GM23338 (cell line): ENCODE data around the gene ATP1A3. TPM values are rescaled to one million over a fixed set of nuclear protein-coding genes. Genes with fewer than 3 reads are reported as not detected.

ENCODE experiments used
- ATAC-seq: fragments of 200-7000 bp; cut with Tn5 transposase; 3 replicates; pipeline ENCODE4 v1.9.1; 2020
- DNase-seq: peaks from one replicate; pipeline ENCODE4 v3.0.0-alpha.2; 2015; ENCODE audit warnings: low spot score
- H2AFZ ChIP-seq: fragments of 200-600 bp; sonication (generic); 2 replicates; pipeline ENCODE4 v1.8.0; 2016; ENCODE audit warnings: antibody characterized with exemption, mild to moderate bottlenecking, moderate library complexity
- H3F3A ChIP-seq: fragments of 200-600 bp; sonication (generic); replicated peaks from 2 replicates; pipeline ENCODE4 v1.8.0; 2017; ENCODE audit warnings: antibody characterized with exemption, mixed run types, low read depth
- H3K27ac ChIP-seq: fragments of 200-600 bp; sonication (generic); 2 replicates; pipeline ENCODE4 v1.6.1; 2016; ENCODE audit warnings: low read depth
- H3K27me3 ChIP-seq: fragments of 200-600 bp; sonication (generic); 2 replicates; pipeline ENCODE4 v1.8.0; 2016; ENCODE audit warnings: mild to moderate bottlenecking, mixed run types, moderate library complexity; ENCODE audit not compliant: insufficient read depth
- H3K36me3 ChIP-seq: fragments of 200-600 bp; sonication (generic); 2 replicates; pipeline ENCODE4 v1.8.0; 2016; ENCODE audit warnings: mild to moderate bottlenecking; ENCODE audit not compliant: insufficient read depth
- H3K4me1 ChIP-seq: fragments of 200-600 bp; sonication (generic); 2 replicates; pipeline ENCODE4 v1.8.0; 2016; ENCODE audit warnings: mild to moderate bottlenecking, moderate library complexity; ENCODE audit not compliant: insufficient read depth
- H3K4me2 ChIP-seq: fragments of 200-600 bp; sonication (generic); 2 replicates; pipeline ENCODE4 v1.7.1; 2017; ENCODE audit warnings: mixed run types
- H3K4me3 ChIP-seq: fragments of 200-600 bp; sonication (generic); 2 replicates; pipeline ENCODE4 v1.6.1; 2016; ENCODE audit warnings: mixed run types
- H3K79me2 ChIP-seq: fragments of 200-600 bp; sonication (generic); replicated peaks from 2 replicates; pipeline ENCODE4 v1.8.0; 2017; ENCODE audit warnings: mild to moderate bottlenecking; ENCODE audit not compliant: insufficient read depth
- H3K9me2 ChIP-seq: fragments of 200-600 bp; sonication (generic); 2 replicates; pipeline ENCODE4 v1.8.0; 2017; ENCODE audit not compliant: insufficient read depth
- H4K20me1 ChIP-seq: fragments of 200-600 bp; sonication (generic); replicated peaks from 2 replicates; pipeline ENCODE4 v1.8.0; 2017; ENCODE audit warnings: mild to moderate bottlenecking; ENCODE audit not compliant: insufficient read depth
- H3K27ac Mint-ChIP-seq: 2 replicates; pipeline ENCODE4 v1.8.0; 2020; ENCODE audit warnings: inconsistent platforms, mild to moderate bottlenecking, moderate library complexity, mixed read lengths
- H3K27me3 Mint-ChIP-seq: 3 replicates; pipeline ENCODE4 v1.8.0; 2022; ENCODE audit warnings: low read depth, mild to moderate bottlenecking, moderate library complexity, mixed read lengths, inconsistent platforms; ENCODE audit not compliant: insufficient read depth, poor library complexity
- H3K36me3 Mint-ChIP-seq: 3 replicates; pipeline ENCODE4 v1.8.0; 2021; ENCODE audit warnings: low read depth, mild to moderate bottlenecking, inconsistent platforms, moderate library complexity, mixed read lengths
- H3K4me1 Mint-ChIP-seq: 3 replicates; pipeline ENCODE4 v1.8.0; 2020; ENCODE audit warnings: mild to moderate bottlenecking, inconsistent platforms, mixed read lengths
- H3K4me3 Mint-ChIP-seq: 3 replicates; pipeline ENCODE4 v1.8.0; 2021; ENCODE audit warnings: moderate library complexity, mild to moderate bottlenecking, inconsistent platforms, mixed read lengths
- H3K9me3 Mint-ChIP-seq: 3 replicates; pipeline ENCODE4 v1.8.0; 2020; ENCODE audit warnings: moderate library complexity, mild to moderate bottlenecking, inconsistent platforms, mixed read lengths
- CREB1 ChIP-seq: fragments of 250-450 bp; sonication (Bioruptor Pico); IDR thresholded peaks from 2 replicates; pipeline ENCODE4 v1.5.0; 2020; ENCODE audit warnings: low read depth, mild to moderate bottlenecking, moderate library complexity
- EZH2phosphoT487 ChIP-seq: fragments of 200-600 bp; sonication (generic); IDR thresholded peaks from one replicate; pipeline ENCODE4 v1.8.1; 2018; ENCODE audit warnings: antibody characterized with exemption; ENCODE audit not compliant: unreplicated experiment
- JUNB ChIP-seq: IDR thresholded peaks from one replicate; pipeline ENCODE4 v1.6.1; 2016; ENCODE audit warnings: antibody characterized with exemption; ENCODE audit not compliant: unreplicated experiment
- NANOG ChIP-seq: IDR thresholded peaks from 2 replicates; pipeline ENCODE4 v1.6.1; 2016; ENCODE audit warnings: antibody characterized with exemption, borderline replicate concordance
- POLR2AphosphoS5 ChIP-seq: IDR thresholded peaks from 2 replicates; pipeline ENCODE4 v1.6.1; 2016; ENCODE audit warnings: antibody characterized with exemption, low read depth
- STAT1 ChIP-seq: IDR thresholded peaks from one replicate; pipeline ENCODE4 v1.6.1; 2016; ENCODE audit warnings: antibody characterized with exemption; ENCODE audit not compliant: unreplicated experiment
- ZNF462 ChIP-seq: fragments of 250-450 bp; sonication (Bioruptor Pico); IDR thresholded peaks from 2 replicates; pipeline ENCODE4 v1.5.0; 2020; ENCODE audit warnings: mild to moderate bottlenecking, moderate library complexity
- polyA plus RNA-seq: library from polyadenylated mRNA; unstranded; fragments of >200 nt; fragmentation: Nextera tagmentation; extraction: Ambion mirVana; gene quantifications from 2 replicates; pipeline ENCODE4 v1.2.1, GENCODE V29; 2016
- total RNA-seq: library from RNA; depleted of rRNA; stranded (reverse); fragments of >200 nt; shearing (Covaris generic); gene quantifications from 2 replicates; pipeline ENCODE4 v1.2.3, GENCODE V29; 2014
- TF ChIP-seq, protein P1 (sequence below), 2 experiments: fragments of 200-600 bp in 1 of 2; sonication (generic) in 1 of 2; conservative IDR thresholded peaks; 2 replicates each; pipeline versions ENCODE4 v1.5.1 to v1.6.1; 2016 to 2017; ENCODE audit warnings: antibody characterized with exemption in 2 of 2, low read depth in 2 of 2, mild to moderate bottlenecking in 2 of 2, moderate library complexity in 1 of 2
- TF ChIP-seq, protein P2 (sequence below): IDR thresholded peaks from 2 replicates; pipeline ENCODE4 v1.6.1; 2016; ENCODE audit warnings: antibody characterized with exemption
- TF ChIP-seq, protein P3 (sequence below): IDR thresholded peaks from one replicate; pipeline ENCODE4 v1.6.1; 2018; ENCODE audit warnings: antibody characterized with exemption; ENCODE audit not compliant: unreplicated experiment

ATP1A3 gene
- total and polyA plus RNA-seq, 2 experiments from 2014 or later = 11.5 to 37.3 TPM

DNA sequence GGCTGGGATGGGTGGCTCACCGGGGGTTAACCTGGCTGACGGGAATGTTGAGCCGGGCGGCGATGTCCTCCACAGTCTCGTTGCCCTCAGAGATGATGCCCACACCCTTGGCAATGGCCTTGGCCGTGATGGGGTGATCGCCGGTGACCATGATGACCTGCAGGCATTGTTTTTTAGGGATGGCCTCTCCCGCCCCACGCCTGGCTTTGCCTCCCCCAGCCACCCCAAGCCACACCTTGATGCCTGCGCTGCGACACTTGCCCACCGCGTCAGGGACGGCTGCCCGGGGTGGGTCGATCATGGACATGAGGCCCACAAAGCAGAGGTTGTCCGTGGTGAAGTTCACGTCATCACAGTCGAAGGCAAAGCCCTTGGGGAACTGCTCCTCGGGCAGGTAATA, 16.1 kb downstream of the ATP1A3 start (continued):
- no peak for TF ChIP-seq EZH2phosphoT487
- TF ChIP-seq JUNB = no peak
- TF ChIP-seq POLR2AphosphoS5 = no peak
- no peak for TF ChIP-seq NANOG
- TF ChIP-seq, protein P1, sequence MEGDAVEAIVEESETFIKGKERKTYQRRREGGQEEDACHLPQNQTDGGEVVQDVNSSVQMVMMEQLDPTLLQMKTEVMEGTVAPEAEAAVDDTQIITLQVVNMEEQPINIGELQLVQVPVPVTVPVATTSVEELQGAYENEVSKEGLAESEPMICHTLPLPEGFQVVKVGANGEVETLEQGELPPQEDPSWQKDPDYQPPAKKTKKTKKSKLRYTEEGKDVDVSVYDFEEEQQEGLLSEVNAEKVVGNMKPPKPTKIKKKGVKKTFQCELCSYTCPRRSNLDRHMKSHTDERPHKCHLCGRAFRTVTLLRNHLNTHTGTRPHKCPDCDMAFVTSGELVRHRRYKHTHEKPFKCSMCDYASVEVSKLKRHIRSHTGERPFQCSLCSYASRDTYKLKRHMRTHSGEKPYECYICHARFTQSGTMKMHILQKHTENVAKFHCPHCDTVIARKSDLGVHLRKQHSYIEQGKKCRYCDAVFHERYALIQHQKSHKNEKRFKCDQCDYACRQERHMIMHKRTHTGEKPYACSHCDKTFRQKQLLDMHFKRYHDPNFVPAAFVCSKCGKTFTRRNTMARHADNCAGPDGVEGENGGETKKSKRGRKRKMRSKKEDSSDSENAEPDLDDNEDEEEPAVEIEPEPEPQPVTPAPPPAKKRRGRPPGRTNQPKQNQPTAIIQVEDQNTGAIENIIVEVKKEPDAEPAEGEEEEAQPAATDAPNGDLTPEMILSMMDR (conservative IDR thresholded peaks at IDR 0.05; ENCODE audit: low read depth in 2 of 2) = no peak
- TF ChIP-seq CREB1 (CRISPR knock-in tag) = no peak

- H3K27me3 Mint-ChIP-seq = peaks cover 4% of the 10 kb centered on the region
- H3F3A ChIP-seq = 0 out of 2 replicates have a peak, but pooled peaks cover 4% of the 10 kb centered on the region
- H2AFZ ChIP-seq = no peak overlapping the region
- no peak overlapping the region for H3K4me3 ChIP-seq
- H3K4me3 Mint-ChIP-seq = no peak overlapping the region
- H3K36me3 Mint-ChIP-seq = peaks cover 10% of the 10 kb centered on the region
- no peak overlapping the region for H3K27ac Mint-ChIP-seq
- no peaks in the 10 kb centered on the region for H3K79me2 ChIP-seq
- no peak overlapping the region for H3K27ac ChIP-seq
- no peaks in the 10 kb centered on the region for H3K9me3 Mint-ChIP-seq
- H3K27me3 ChIP-seq = no peaks in the 10 kb centered on the region
- H3K4me1 ChIP-seq = no peaks in the 10 kb centered on the region; the same call in 1 of the 2 replicates
- DNase-seq (no peak), ATAC-seq (no peak)
- H3K9me2 ChIP-seq = no peaks in the 10 kb centered on the region
- no peaks in the 10 kb centered on the region; the same call in 1 of the 2 replicates for H3K36me3 ChIP-seq
- H3K4me2 ChIP-seq = no peak overlapping the region
- peaks cover 4% of the 10 kb centered on the region; the same call in 1 of the 2 replicates for H4K20me1 ChIP-seq
- H3K4me1 Mint-ChIP-seq = no peaks in the 10 kb centered on the region
- TF ChIP-seq JUNB (no peak), STAT1 (no peak), EZH2phosphoT487 (no peak), ZNF462 (CRISPR knock-in tag) (no peak), NANOG (no peak)
- TF ChIP-seq, protein P1 (conservative IDR thresholded peaks at IDR 0.05; ENCODE audit: low read depth in 2 of 2) = no peak
- TF ChIP-seq, protein P2, sequence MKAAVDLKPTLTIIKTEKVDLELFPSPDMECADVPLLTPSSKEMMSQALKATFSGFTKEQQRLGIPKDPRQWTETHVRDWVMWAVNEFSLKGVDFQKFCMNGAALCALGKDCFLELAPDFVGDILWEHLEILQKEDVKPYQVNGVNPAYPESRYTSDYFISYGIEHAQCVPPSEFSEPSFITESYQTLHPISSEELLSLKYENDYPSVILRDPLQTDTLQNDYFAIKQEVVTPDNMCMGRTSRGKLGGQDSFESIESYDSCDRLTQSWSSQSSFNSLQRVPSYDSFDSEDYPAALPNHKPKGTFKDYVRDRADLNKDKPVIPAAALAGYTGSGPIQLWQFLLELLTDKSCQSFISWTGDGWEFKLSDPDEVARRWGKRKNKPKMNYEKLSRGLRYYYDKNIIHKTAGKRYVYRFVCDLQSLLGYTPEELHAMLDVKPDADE = no peak
- TF ChIP-seq, protein P3, sequence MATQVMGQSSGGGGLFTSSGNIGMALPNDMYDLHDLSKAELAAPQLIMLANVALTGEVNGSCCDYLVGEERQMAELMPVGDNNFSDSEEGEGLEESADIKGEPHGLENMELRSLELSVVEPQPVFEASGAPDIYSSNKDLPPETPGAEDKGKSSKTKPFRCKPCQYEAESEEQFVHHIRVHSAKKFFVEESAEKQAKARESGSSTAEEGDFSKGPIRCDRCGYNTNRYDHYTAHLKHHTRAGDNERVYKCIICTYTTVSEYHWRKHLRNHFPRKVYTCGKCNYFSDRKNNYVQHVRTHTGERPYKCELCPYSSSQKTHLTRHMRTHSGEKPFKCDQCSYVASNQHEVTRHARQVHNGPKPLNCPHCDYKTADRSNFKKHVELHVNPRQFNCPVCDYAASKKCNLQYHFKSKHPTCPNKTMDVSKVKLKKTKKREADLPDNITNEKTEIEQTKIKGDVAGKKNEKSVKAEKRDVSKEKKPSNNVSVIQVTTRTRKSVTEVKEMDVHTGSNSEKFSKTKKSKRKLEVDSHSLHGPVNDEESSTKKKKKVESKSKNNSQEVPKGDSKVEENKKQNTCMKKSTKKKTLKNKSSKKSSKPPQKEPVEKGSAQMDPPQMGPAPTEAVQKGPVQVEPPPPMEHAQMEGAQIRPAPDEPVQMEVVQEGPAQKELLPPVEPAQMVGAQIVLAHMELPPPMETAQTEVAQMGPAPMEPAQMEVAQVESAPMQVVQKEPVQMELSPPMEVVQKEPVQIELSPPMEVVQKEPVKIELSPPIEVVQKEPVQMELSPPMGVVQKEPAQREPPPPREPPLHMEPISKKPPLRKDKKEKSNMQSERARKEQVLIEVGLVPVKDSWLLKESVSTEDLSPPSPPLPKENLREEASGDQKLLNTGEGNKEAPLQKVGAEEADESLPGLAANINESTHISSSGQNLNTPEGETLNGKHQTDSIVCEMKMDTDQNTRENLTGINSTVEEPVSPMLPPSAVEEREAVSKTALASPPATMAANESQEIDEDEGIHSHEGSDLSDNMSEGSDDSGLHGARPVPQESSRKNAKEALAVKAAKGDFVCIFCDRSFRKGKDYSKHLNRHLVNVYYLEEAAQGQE = no peak
These were observed 19.4 kb downstream of the ATP1A3 start for GRCh38 chr19:41974652-41975051.
